ENCODE results near the gene PINLYP.

The PINLYP gene

DNA sequence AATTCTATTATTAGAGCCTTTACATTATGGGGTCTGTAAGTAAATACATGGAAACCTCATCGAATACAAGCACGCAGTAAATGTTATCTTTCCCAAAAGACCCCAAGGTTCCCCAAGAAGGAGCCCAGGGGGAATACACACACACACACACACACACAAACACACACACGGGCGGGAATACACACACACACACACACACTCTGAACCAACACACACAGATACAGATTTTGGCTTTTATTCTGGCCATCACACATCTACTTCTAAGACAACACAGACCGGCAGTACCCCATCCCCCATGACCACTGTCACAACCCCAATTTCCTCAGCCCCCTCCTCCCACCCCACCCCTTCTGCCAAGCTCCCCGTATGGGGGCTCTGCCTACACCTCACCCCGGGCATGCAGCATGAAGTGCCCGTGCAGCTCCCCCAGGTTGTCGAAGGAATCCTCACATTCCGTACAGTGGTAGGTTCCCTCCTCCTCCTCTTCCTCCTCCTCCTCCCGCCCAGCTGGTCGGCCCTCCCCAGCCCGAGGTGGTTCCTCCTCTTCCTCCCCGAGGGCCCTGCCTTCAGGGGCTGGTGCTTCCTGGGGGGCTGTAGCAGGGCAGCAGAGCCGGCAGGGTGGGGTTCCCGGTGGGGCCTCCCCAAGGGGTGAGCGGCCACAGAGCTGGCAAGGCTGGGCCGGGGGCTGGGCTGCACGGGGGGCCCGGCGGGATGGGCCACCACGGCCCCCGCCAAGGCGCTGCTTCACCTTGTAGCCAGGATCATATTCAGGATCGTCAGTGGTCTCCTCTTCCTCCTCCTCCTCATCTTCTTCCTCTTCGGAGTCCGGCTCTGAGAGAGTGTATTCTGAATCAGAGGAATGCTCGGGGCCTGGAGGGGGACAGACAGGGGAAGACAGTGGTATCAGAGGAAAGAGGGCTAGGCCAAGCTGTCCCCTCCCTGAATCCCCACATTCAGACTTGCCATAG lies 31.9 kb downstream of the PINLYP start:
- DNase-seq: no peak

DNA sequence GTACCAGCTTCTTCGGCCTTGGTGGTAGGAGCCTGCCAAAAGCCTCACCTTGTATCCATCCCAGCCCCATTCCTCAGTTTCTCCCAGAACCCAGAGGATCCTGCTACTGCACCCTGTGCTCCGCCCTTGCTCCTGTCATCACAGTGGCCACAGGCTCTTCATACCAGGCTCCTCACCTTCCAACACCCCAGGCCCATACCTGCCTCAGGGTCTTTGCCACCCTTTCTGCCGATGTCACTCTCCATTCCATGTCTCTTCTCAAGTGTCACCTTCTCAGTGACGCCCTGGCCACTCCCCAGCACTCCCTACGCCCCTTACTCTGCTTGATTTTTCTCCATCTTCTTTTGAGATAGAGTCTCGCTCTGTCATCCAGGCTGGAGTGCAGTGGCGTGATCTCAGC lies 34.3 kb downstream of the PINLYP start:
- DNase-seq: no peak

DNA sequence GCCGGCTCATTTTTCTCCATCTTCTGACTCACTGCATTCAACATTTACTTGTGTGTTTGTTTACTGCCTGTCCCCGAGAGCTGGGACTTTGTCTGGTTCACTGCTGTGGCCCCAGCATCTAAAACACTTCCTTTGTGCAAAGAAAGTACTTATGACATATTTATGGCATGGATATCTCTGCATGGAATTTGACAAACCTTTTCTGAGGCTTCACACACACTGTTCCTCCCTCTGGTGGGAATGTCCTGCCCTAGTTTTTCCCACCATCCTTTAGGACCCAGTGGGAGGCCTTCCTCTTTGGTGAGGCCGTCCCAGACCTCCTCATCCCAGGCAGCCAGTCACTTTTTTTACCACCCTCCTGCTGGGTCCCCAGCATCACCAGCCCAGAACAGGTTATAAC lies 34.9 kb downstream of the PINLYP start:
- DNase-seq: no peak

DNA sequence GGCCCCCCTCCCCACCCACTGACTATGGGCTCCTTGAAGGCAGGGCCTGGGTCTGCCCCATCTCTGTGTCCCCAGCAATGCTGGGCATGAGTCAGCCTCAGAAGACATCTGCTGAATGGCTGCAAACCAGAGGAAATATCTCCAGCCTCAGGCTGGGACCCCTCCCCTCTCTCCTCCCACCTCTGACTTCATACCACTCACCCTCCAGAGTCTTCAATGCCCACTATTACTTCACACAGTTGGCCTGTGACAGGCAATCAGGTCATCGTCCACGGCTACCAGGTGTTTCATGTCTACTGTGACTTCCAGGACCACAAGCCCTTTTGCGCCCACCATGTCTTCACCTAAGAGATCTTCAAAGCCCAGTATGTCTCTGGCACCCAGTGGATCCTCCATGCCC lies 36.2 kb downstream of the PINLYP start, which contains the start of gene SRRM5:
Gene SRRM5, plus strand, starts transcription at position 301 of the 400 bp plus-strand sequence. Its CDS starts 34 bp downstream, at position 335.
- no peak for DNase-seq

DNA sequence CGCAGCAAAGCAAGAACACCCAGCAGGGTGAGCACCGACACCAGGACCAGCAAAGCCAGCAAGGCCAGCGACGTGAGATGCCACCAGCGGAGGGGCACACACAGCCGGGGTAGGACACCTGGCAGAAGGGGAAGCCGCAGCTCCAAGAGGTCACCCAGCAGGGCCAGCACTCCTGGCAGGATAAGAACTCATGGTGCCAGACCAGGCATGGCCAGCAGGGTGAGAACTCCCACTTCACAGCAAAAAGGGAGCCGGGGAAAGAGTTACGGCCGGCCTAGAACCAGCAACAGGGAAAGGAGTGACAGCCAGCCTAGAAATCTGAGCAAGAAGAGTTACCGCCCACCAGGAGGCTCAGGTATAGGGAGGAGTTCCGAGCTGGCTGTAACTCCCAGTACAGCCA lies 36.8 kb downstream of the PINLYP start:
- no peak for DNase-seq

DNA sequence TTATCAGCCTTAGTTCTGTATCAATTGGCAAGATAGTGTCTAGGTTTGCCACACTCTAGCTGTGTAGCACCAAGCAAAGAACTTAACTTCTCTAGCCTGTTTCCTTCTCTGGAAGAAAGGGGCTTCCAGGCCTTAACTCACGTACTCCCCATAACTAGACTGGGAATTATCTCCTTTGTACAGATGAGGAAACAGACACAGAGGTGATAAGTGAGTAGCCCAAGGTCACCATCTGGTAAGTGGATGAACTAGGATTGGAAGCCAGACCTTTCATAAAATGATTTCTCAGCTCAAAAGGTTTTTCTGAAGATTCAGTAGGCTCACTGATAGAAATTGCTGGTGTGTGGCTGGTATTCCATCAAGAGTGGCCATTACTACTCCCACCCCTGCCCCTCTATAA lies 40.7 kb downstream of the PINLYP start:
- no peak for DNase-seq

DNA sequence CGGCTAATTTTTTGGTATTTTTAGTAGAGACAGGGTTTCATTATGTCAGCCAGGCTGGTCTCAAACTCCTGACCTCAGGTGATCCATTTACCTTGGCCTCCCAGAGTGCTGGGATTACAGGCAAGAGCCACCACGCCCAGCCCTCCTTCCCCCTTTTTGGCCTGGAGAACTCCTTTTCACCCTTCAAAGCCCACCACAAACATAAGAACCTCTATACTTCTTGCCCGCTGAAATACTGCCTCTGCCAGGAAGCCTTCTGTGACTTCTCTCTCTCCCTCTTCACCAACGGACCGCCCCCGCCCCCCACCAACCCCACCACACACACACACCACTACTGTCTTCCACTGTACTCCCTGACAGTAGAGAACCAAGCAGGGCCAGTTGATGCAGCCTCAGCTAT lies 41.4 kb downstream of the PINLYP start:
- no peak for DNase-seq

DNA sequence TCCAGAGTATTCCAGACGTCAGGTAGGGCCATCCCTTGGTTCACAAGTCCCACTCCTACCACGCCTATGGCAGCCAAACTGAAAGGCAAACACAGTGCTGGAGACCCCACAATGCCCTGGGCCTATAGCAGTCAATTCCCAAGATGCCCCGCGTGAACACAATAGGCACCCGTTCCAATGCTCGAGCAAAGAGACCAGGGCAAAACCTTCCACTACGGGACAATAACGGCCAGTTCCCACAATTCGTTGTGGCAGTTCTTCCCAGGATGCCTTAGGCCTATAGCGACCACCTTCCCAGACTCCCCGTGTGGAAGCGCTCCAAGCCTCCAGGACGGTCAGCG lies 43.3 kb downstream of the PINLYP start:
- peak; percentile 83 for DNase-seq

DNA sequence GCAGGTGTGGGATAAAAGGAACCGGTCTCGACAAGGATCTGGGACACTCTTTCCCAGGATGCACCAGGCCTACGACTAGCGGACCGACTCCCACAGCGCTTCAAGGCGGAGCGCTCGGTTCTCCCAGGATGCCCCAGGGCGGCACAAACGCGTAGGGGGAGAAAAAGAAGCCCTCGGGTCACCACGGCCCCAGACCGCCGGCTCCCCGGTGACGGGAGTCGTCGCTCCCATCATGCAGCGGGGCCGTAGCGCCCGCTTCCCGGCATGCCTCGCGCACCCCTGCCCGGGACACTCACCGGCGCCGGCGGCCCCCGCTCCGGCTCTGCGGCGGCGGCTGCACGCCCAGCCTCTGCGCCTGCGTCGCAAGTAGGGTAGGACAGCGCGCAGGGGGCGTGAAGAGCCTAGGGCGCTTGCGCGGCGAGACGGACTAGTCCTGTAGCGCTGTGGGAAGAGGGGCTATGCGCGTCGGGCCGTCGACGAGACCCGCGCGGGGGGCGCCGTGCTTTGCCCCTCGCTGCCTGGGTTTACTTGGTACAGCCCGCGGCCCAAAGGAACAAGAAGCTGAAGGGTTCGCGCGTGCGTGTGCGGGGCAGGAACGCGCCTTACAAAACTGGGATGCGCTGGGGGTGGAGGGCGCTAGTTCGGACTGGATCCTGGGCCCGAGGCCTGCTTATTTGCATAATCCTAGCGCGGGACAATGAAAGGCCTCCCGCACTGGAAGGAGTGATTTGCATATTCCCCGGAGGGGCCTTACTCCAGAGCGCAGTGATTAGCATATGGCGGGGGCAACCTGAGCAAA lies 43.9 kb downstream of the PINLYP start, which contains the start of gene ZNF428:
Gene ZNF428, minus strand, starts transcription at position 368 of the 799 bp plus-strand sequence. CDS start 5,325 bp downstream, outside the sequence.
- DNase-seq: peak; percentile 94

DNA sequence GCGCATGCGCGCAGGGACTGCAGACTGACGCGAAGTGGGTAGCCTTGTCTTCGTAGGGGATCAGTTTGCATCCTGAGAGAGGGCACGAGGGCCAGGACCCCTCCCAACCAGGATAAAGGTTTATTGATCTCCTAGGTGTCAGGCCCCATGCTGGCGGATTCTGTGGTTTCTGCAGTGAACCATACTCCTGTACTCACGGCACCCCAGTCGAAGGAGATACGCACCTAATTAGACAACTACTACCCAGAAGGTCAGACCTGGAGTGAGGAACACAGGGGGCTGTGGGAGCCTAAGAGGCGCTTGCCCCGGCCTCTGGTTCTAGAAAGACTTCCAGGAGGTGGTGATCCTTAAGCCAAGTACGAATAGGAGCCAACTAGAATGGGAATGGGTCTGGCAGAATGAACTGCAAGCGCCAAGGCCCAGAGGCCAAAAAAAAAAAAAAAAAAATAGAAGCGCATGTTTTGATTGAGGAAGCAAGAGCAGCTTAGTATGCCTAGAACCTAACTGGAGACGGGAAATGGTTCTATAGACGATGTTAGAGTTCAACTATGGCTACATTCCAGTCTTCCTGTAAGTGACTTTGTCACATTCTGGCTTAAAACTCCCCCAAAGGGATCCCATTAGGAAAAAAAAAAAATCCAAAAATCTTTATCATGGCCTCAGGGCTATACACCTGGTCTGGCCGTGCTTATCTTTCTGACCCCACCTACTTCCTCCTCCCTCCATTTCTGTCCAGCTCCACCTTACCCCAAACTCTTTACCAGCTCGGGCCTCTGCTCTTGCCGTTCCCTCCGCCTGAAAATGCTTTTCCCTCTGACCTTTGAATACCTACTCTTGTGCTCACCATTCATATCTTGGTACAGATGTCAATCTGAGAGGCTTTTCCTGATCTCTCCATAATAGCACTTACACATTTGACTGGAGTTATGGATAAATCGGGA lies 44.7 kb downstream of the PINLYP start:
- no peak for DNase-seq

DNA sequence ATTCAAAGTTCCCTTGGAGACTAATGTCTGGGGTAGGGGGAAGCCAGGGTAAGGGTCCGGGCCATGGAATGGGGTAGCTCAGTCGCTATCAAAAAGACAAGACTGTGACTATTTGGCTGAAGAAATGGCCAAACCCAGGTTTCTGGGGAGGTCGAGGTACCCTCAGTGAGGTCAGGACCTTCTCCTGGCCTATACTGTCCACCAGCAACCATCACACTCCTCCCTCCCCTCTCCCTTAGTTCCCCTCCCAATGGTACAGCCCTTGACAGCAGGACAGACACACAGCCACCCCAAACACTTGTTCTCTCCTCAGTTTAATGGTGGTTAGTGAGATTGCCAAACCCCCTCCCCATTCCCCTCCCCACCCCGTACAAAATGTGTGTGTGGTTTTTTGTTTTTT lies 46.5 kb downstream of the PINLYP start:
- DNase-seq: no peak

DNA sequence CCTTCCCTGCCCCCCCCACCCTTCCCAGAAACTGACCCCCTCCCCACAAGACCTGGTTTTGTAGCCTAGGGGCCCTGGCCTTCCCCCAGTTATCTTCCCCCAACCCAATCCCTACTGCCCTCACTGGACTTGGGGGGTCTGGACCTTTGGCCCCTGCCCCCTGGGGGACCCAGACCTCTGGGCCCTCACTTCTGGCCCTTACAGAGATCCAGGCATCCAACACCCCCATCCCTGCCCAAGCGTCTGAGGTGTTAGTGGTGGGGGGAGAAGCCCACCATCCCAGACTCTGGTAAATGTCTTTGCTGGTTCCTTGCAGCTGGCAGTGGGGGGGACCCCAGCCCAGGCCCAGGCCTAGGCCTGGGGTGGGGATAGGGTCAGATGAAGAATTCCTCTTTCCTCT lies 47.4 kb downstream of the PINLYP start:
- no peak for DNase-seq

DNA sequence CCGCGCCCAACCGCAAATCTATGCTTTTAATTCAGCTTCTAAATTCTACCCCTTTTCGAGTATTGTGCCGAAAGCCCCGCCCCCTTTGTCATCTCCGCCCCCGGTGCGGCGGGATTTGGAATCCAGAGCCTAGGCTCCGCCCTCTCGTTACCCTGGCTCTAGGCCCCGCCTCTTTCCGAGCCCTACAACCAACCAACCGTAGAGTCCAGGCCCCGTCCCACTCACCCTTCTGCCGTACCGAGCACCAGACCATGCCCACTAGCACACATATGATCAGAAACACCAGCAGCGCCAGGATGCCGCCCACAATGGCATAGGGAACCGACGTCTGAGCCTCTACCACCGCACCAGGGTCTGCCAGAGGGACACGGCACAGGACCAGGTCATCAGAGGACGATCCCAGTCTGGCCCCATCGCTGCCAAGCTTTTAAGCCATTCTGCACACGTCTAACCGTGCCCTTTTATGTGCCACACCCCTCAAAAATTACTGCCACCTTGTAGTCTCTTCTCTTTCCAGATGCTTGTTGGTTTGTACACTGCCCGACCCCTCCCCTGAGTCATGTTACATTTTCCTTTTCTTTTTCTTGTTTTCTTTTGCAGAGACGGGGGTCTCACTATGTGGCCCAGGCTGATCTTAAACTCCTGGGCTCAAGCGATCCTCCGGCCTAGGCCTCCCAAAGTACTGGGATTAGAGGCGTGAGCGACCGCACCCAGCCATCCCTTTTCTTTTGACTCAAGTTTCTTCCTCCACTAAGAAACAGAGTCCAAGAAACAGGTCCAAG lies 48.5 kb downstream of the PINLYP start:
- DNase-seq: no peak

DNA sequence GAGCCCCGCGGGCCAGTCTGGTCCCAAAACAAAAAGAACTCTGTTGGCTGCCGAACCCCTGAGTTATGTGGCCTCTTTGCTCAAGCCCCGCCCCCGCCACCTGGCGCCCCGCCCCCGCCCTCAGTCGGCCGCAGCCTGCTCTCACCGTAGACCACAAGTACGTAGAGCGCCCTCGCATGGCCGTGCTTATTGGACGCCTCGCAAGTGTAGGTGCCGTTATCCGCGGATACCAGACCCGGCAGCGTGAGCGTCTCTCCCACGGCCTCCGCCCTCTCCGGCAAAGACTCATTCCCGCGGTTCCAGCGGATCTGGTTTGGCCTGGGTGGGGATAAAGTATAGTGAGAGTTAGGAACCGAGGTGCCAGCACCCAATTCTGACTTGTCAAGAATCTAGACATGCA lies 49.3 kb downstream of the PINLYP start:
- DNase-seq: no peak

DNA sequence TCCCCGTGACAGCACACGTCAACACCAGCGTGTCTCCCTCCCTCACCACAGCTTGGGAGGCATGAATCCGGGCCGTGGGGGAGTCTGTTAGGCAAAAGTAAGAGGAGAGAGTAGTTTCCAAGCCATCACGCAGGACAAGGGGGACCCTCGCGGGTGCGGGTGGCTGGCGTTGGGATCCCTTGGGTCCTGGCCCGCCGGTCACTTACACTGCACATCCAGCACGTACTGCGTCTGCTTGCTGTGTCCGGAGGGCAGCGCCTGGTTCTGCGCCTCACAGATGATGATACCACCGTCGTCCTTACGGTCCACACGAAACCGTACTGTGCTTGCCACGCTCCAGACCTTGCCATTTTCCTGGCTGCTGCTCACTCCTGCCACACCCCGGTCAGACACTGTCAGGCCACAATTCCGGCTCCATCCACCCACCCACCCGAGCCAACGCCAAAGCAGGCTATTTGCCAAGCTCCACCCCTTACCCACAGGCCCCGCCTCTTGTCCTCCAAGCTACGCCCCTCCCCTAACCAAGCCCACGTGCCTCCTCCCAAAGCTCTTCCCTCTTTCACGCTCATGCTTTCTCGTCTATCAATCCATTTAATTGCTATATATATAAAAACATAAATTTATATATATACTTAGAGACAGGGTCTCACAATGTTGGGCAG lies 50.4 kb downstream of the PINLYP start:
- no peak for DNase-seq

DNA sequence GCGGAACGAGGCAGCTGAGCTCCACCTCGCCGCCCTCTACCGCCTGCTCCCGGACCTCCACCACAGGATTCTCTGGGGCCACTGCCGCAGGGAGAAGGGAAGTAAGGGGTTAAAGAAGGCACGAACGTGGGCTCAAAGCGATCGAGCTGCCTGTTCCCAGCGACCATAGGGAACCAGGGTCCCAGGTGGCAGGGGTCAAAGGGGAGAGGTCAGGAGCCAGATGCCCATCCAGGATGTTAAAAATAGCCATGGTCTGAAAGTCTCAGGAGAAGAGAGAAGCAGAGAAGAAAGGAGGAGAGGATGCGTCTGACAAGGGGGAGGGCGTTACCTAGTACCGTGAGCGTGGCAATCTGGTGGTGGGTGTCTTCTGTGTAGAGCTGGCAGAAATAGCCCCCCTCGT lies 51.2 kb downstream of the PINLYP start:
- DNase-seq: no peak

DNA sequence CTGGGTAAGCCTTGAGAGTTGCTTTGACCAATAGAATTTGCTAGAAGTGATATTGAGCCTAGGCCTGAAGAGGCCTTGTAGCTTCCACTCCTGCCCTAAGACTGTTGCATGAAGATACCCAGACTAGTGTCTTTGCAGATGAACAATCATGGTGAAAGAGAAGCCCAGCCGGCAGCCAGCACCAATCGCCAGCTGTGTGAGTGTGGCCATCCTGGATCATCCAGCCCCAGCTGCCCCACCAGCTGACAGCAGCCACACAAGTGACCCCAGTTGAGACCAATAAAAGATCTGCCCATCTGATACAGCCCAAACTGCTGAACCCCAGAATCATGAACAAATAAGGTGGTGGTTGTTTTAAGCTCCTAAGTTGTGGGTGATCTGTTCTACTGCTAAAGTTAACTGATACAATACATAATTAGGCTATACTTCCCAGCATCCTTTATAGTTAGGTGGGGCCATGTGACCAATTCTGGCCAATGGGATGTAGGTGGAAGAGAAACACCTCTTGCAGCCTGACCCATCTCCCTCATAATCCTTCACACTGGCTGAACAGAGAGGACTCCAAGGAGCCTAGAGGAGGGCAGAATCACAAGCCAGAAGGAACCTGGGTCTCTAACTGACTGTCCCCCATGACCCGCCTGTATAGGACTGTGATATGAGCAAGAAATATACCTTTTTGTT lies 53.2 kb downstream of the PINLYP start:
- DNase-seq: no peak

DNA sequence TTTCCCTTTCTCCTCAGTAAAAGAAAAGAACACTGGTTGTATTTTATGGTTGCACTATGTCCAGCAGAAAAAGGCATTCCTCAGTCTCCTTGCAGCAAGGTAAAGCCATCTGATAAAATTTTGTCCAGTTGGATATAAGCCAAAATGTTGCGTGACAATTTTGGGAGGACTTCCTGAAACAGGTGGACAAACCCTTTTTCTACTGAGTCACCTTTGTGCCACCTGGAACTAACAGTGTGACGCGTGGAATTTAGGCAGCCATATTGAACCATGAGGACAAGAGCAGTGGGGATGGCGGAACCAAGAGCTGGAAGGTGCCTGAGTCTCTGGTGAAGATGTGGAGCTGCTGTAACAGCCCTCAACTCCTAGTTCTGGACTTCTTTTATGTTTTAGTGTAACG lies 55.9 kb downstream of the PINLYP start:
- no peak for DNase-seq

All from DMS79 treated with DMSO at 0.1 percent for 48 hours (cell line).